Central memory CD4-positive, alpha-beta T cell (primary cell): ENCODE measurements around the gene RNF212.

Experiments used
- DNase-seq: peaks from one replicate; pipeline ENCODE4 v3.0.0; 2022

Gene RNF212

DNA sequence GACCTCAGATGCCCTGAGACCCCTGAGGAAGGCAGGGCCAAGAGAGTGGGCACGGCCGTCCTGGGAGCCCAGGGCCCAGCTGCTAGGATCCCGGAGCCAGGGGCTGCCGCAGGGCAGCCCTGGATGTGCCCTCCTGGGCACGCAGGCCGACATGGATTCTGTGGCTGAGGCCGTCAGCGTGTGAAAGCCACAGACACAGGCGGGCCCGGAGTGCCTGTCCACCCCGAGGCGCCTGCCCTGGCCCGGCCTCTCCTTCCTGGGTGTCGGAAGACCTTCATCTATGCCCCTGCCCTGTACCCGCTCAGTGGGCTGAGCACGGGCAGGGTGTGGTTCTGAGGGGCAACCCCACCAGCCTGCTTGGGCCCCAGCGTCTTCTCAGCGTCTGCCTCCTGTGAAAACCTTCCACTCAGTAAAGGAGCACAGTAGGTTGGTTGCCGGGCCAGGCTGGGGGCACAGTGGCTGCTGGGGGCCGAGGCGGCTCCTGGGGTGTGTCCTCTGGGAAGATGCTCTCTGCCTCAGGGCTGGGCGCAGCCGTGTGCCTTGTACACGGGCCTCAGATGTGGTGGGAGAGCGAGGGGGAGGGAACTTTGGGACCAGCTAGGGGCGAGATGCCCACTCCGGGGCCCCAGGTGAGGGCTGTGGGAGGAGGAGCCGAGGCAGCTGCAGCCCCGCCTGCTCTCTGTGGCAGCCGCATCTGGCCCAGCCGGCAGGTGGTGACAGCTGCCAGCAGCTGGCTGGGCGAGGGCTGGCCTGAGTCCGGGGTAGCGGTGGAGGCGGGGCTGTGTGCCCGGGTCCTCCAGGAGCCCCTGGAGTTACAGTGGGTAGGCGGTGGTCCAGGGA is 81.2 kb downstream of the RNF212 start:
- DNase-seq, result no peak

DNA sequence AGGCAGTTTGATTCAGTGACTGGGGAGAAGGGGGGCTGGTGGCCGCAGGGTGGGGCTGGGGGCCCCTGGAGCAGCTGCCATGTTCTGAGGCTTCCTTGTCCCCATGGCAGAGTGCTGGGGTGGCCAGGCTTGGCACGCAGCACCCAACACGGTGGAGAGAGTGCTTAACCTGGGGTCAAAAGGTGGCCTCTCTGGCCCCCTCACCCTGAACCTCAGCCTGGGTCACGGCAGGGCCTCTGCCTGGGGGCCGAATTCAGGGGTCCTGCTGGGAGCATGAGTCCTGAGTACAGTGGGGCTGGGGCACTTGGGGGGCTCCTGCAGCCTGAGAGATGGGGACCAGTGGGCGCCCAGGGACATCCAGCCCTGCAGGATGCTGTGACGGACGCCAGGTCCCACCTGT is 82.0 kb downstream of the RNF212 start:
- no peak for DNase-seq

DNA sequence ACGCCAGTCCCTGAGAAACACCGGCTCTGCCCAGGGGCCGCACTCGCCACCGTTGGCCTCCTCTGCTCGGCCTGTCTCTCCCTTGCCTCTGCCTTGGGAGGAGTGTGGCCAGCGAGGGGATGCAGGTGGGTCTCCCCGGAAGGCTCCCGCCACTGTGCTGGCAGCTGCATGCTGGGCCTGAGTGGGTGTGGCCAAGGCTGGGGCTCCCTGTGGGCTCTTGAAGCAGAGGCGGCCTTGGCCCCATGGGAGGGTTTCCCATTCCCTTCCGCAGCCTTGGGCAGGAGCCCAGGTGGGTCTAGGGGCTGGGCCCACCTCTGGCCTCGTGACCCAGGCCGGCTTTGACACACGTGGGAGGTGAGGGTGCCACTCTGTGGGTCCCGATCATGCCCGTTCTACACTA is 82.8 kb downstream of the RNF212 start:
- DNase-seq, result no peak

DNA sequence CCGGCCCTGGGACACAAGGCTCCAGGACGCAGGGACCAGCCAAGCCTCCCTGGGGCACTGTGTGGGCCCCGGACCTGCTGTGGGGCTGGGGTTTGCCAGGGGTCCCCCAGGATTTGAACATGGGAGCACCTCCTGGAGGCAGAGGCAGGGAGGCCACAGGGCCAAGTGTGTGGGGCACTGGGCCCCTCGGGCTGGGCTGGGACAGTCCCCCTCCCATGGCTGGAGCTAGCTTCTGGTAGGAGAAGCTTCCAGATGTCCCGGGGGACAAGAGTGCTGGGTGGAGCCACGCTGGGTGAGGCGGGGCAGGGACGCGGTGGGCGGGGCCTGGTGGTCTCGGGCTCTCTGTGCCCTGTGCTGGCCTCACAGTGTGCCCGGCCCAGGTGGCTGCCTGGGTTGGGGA is 83.3 kb downstream of the RNF212 start:
- no peak for DNase-seq

DNA sequence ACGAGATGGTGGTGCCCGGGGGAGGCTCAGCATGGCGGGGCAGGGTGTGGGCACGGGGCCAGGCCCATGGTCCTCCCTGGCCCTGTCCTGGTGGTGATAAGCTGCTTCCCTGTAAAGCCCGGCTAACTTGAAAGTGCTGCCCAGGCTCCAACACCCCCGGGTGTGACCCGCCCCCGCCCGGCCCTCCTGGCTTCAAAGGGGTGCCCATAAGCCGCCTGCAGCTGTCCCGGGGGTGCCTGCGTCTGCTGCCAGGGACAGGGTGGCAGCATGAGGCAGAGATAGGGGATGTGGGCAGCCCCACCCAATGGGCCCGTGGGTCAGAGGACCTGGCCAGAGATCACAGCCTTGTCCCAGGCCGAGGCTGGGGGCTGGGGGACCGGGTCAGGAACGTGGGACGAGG is 83.8 kb downstream of the RNF212 start:
- no peak for DNase-seq

DNA sequence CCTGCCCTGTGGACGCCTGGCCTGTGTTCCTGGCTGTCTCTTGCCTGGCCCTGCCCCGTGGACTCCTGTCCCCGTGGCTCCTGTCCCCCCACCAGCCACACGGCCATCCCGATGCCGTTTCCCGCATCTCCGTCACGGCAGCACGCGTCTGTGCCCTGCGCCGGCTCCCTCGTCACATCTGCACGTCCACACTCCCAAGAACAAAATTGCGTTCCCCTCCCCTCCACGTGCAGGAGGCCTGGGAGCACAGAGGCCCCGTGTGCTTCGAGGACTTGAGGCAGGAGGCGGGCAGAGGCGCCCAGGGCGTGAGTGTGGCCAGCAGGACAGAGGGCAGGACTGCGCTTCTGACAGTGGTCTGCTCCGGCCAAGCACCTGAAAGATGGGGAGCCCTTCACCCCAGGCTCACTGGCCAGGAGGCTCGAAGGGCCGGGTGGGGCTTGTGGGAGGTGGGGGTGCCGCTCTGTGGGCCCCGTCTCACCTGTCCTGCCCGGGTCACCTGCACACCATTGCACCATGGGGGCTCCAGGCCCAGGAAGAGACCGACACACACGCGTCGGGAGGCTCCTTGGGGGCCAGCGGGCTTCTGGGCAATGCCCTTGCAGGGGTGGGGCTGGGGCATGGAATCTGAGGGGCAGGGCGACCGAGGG is 84.7 kb downstream of the RNF212 start:
- no peak for DNase-seq

DNA sequence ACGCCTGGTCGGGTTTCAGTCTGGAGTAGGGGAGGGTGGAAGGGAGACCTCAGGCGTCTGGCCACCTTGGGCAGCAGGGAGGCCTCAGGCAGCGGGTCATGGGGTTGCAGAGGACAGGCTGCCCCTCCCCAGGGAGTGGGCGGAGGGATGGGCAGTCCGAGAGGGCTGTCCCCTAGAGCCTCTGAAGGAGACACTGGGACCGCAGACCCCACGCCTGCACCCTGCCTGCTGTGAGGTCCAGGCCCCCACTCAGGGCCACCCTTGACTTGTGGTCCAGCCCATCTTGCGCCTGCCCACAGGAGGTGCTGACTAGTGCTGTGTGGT is 85.5 kb downstream of the RNF212 start:
- DNase-seq, result no peak

DNA sequence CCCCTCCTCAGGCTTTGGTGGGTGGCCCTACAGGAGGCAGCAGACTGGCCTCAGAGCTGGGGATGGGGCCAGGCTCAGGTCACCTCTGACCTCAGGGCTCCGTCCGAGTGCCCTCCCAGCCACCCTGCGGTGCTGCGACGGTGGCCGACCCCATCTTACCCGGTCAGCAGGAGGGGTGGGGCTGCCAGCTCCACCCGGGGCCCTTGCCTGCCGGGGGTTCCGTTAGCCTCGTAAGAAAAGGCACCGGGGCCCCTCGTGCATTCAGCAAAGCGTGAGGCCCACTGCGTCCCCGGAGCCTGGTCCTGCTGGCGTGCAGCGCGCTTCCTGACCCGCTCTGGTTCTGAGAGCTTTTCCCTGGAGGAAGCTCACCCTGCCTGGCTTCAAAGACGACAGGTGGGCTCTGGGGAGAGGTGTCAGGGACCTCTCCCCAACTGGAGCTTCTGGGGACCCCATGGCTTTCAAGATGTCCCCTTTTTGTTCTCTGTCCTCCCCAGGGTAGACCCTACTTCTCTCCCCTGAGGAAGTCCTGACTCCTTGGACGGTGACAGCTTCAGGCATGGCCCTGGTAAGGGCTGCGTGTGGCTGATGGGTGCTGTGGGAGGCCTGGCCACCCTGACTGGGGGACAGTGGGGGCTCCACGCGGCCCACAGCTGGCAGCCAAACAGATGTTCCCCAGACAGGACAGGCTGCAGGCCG is 86.0 kb downstream of the RNF212 start:
- DNase-seq, result no peak

DNA sequence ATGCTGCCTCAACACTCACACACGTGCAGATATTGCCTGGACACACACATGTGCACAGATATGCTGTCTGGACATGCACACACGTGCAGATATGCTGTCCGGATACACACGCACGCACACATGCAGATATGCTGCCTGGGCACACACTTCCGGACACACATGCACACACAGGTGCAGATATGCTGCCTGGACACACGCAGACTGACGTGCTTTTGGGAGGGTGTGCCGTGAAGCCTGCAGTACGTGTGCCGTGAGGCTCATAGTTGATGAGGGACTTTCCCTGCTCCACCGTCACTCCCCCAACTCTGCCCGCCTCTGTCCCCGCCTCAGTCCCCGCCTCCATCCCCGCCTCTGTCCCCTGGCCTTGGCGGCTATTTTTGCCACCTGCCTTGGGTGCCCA is 87.2 kb downstream of the RNF212 start:
- DNase-seq, result peak; percentile 19

DNA sequence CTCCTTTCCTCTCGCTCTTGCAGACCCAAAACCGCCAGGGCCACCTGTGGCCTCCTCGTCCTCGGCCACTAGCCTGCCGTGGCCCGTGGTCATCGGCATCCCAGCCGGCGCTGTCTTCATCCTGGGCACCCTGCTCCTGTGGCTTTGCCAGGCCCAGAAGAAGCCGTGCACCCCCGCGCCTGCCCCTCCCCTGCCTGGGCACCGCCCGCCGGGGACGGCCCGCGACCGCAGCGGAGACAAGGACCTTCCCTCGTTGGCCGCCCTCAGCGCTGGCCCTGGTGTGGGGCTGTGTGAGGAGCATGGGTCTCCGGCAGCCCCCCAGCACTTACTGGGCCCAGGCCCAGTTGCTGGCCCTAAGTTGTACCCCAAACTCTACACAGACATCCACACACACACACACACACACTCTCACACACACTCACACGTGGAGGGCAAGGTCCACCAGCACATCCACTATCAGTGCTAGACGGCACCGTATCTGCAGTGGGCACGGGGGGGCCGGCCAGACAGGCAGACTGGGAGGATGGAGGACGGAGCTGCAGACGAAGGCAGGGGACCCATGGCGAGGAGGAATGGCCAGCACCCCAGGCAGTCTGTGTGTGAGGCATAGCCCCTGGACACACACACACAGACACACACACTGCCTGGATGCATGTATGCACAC is 88.3 kb downstream of the RNF212 start:
- DNase-seq, result no peak

DNA sequence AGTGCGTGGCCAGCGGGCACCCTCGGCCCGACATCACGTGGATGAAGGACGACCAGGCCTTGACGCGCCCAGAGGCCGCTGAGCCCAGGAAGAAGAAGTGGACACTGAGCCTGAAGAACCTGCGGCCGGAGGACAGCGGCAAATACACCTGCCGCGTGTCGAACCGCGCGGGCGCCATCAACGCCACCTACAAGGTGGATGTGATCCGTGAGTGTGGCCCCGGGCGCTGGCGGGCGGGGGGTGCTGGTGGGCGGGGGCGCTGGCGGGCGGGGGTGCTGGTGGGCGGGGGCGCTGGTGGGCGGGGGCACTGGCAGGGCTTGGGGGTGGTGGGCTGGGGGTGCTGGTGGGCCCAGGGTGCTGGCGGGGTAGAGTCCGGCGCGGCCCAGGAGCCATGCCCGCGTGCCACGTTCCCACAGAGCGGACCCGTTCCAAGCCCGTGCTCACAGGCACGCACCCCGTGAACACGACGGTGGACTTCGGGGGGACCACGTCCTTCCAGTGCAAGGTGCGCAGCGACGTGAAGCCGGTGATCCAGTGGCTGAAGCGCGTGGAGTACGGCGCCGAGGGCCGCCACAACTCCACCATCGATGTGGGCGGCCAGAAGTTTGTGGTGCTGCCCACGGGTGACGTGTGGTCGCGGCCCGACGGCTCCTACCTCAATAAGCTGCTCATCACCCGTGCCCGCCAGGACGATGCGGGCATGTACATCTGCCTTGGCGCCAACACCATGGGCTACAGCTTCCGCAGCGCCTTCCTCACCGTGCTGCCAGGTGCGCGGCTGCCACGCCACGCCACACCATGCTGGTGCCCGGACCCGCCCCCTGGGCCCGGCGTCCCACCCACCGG is 89.2 kb downstream of the RNF212 start:
- DNase-seq, result no peak

DNA sequence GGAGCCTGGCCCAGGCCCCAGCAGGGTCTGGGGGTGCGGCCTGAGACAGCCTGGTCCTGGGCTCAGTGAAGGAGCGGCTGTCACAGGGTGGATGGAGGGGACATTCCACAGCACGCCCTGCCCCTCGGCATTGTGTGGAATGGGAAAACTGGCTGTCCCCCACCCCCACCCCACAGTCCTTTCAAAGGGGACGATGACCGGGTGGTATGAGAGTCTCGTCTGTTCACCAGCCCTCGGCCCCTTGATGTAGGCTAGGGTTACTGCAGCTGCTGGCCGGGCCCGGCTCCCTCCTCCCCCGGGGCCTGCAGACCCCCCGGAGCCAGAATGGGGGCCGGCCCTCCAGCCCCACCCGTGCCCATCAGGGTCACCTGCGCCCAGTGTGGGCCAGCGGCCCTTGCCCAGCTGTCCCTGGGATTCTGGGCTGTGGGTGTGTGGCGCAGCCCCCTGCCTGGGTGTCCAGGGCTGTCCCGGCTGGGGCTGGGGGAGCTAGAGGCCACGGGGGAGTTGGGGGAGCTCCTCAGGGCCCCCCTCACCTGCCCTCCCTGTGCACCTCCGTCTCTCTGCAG is 90.2 kb downstream of the RNF212 start:
- no peak for DNase-seq

DNA sequence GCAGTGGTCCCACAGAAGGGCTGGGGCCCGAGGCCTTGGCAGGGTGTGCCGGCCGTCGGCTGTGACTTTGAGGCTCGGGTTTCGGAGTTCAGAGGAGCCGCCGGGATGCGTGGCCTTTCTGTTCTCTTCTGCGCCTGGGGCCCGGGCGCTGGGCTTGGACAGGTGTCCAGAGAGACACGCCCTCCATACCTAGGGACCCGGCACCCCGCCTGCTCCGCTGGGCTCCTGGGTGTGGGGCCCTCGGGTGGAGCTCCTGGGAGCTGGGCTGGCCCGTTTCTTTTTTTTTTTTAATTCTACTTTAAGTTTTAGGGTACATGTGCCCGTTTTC is 90.7 kb downstream of the RNF212 start:
- no peak for DNase-seq

DNA sequence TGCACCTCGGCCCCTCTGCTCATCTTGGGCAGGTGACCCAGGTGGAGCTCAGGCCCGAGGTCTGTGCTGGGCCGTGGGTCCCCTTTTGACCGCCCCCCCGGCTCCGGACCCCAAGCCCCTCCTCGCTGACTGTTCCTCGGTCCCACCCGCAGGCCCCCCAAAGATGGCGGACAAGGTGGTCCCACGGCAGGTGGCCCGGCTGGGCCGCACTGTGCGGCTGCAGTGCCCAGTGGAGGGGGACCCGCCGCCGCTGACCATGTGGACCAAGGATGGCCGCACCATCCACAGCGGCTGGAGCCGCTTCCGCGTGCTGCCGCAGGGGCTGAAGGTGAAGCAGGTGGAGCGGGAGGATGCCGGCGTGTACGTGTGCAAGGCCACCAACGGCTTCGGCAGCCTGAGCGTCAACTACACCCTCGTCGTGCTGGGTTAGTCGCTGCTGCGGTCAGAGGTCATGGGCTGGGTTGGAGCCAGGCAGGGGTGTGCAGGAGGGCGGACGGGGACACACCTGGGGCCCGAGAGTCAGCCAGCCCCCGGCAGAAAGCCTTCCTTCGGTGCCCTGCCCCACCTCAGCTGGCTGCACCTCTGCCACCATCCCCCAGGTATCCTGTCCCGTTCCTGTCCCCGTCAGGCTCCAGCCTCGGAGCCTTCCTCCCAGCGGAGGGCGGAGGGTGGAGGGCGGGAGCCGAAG is 91.2 kb downstream of the RNF212 start:
- no peak for DNase-seq
